K562 (cell line): ENCODE measurements around the gene CDK9. TPM values are rescaled to one million over a fixed set of nuclear protein-coding genes. Genes with fewer than 3 reads are reported as not detected.

ENCODE experiments used
- polyA plus RNA-seq, 8 experiments: library from polyadenylated mRNA; depleted of rRNA in 4 of 8; stranded (reverse) in 5 of 8; unstranded in 3 of 8; fragments of >200 nt; fragmentation: Nextera tagmentation in 2 of 8; fragmentation: Illumina TruSeq in 1 of 8; extraction: Ambion mirVana in 2 of 8; extraction: Trizol in 1 of 8; gene quantifications; 2 replicates each; pipeline versions ENCODE4 v1.2.1 to v1.2.3, GENCODE V29; 2011 to 2014; ENCODE audit warnings: inconsistent platforms in 1 of 8, missing spikeins in 1 of 8
- total RNA-seq, 7 experiments: library from RNA; depleted of rRNA in 6 of 7; stranded (reverse); fragments of >200 nt in 6 of 7; fragmentation: Illumina TruSeq in 2 of 7; extraction: Trizol in 2 of 7; gene quantifications; 2 replicates each; pipeline versions ENCODE4 v1.2.1 to v1.2.3, GENCODE V29; 2011 to 2021; ENCODE audit warnings: low replicate concordance in 1 of 7
- TF ChIP-seq, protein P1 (sequence below), 2 experiments: fragments of 450-650 bp in 1 of 2; sonication (generic) in 1 of 2; formaldehyde crosslinking in 1 of 2; IDR thresholded peaks; 2 replicates each; pipeline versions ENCODE4 v1.7.1 to v1.9.0; 2016 to 2022; ENCODE audit warnings: inconsistent platforms in 1 of 2, mild to moderate bottlenecking in 1 of 2, missing genetic modification reagents in 1 of 2

Gene CDK9
- total and polyA plus RNA-seq, 9 of the 15 experiments (the other 6 are each of a cell fraction or from before 2014, with no cell fraction given) = 4.2 to 78.6 (median 33.0) TPM

GRCh38 chr9:127778280-127779135 is 7.3 kb upstream of the CDK9 start, which contains the start of gene SH2D3C (continued):
- TF ChIP-seq, protein P1, sequence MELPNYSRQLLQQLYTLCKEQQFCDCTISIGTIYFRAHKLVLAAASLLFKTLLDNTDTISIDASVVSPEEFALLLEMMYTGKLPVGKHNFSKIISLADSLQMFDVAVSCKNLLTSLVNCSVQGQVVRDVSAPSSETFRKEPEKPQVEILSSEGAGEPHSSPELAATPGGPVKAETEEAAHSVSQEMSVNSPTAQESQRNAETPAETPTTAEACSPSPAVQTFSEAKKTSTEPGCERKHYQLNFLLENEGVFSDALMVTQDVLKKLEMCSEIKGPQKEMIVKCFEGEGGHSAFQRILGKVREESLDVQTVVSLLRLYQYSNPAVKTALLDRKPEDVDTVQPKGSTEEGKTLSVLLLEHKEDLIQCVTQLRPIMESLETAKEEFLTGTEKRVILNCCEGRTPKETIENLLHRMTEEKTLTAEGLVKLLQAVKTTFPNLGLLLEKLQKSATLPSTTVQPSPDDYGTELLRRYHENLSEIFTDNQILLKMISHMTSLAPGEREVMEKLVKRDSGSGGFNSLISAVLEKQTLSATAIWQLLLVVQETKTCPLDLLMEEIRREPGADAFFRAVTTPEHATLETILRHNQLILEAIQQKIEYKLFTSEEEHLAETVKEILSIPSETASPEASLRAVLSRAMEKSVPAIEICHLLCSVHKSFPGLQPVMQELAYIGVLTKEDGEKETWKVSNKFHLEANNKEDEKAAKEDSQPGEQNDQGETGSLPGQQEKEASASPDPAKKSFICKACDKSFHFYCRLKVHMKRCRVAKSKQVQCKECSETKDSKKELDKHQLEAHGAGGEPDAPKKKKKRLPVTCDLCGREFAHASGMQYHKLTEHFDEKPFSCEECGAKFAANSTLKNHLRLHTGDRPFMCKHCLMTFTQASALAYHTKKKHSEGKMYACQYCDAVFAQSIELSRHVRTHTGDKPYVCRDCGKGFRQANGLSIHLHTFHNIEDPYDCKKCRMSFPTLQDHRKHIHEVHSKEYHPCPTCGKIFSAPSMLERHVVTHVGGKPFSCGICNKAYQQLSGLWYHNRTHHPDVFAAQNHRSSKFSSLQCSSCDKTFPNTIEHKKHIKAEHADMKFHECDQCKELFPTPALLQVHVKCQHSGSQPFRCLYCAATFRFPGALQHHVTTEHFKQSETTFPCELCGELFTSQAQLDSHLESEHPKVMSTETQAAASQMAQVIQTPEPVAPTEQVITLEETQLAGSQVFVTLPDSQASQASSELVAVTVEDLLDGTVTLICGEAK (IDR thresholded peaks at IDR 0.05) = peak; percentile 32; the same call in 1 of the 2 replicates
- TF ChIP-seq, protein P1 (CRISPR knock-in tag; IDR thresholded peaks at IDR 0.05) = no peak
